Stomach (tissue), 4 donors: Measurements from ENCODE around the gene TRAPPC6A.

Experiments
- CTCF ChIP-seq, 7 experiments: fragments of 450-650 bp in 4 of 7; fragments of 200-600 bp in 3 of 7; sonication (generic) in 3 of 7; IDR thresholded peaks; one replicate each; pipeline ENCODE4 v1.5.1; 2016 to 2019; ENCODE audit warnings: antibody characterized with exemption in 7 of 7, control low read depth in 2 of 7, mild to moderate bottlenecking in 1 of 7
- POLR2A ChIP-seq, 4 donors: fragments of 450-650 bp; IDR thresholded peaks; one replicate each; pipeline ENCODE4 v1.6.1; 2016; ENCODE audit warnings: antibody characterized with exemption in 4 of 4, control low read depth in 2 of 4, mild to moderate bottlenecking in 1 of 4, moderate library complexity in 1 of 4
- POLR2AphosphoS5 ChIP-seq, 3 donors: sonication (generic); formaldehyde crosslinking; IDR thresholded peaks; one replicate each; pipeline ENCODE4 v1.6.1; 2016; ENCODE audit warnings: antibody characterized with exemption in 3 of 3

- TF ChIP-seq POLR2A (IDR thresholded peaks at IDR 0.05) (no peak), CTCF (IDR thresholded peaks at IDR 0.05) (no peak), POLR2AphosphoS5 (IDR thresholded peaks at IDR 0.05) (no peak)
Observed at GRCh38 chr19:45150180-45150579, 27.9 kb downstream of the TRAPPC6A start.
